HCT116 (cell line): ENCODE results near the gene GPC5.

ENCODE experiments used
- JUND ChIP-seq: IDR thresholded peaks from 2 replicates; pipeline ENCODE4 v1.6.1; 2012
- POLR2AphosphoS5 ChIP-seq: IDR thresholded peaks from 2 replicates; pipeline ENCODE4 v1.6.1; 2011; ENCODE audit warnings: mild to moderate bottlenecking, low read depth, low read length, moderate library complexity
- SIN3A ChIP-seq: IDR thresholded peaks from 2 replicates; pipeline ENCODE4 v1.6.1; 2012; ENCODE audit warnings: low read depth
- ZFX ChIP-seq: fragments of 450-650 bp; IDR thresholded peaks from 2 replicates; pipeline ENCODE4 v1.6.1; 2017

- no peak for TF ChIP-seq JUND
- no peak for TF ChIP-seq ZFX
- no peak for TF ChIP-seq SIN3A
- TF ChIP-seq POLR2AphosphoS5 = no peak
Measured at GRCh38 chr13:92312823-92313222, 914.4 kb downstream of the GPC5 start.
